Measurements from ENCODE around the gene TBC1D22A. TPM values are rescaled to one million over a fixed set of nuclear protein-coding genes. Genes with fewer than 3 reads are reported as not detected.

TBC1D22A gene
- total and polyA plus RNA-seq, 4 donors: 4.1 to 12.4 (median 8.4) TPM

- TF ChIP-seq SP1 (IDR thresholded peaks at IDR 0.05): no peak
- no peak for TF ChIP-seq FOXA1 (IDR thresholded peaks at IDR 0.05)
- TF ChIP-seq TAF1 (conservative IDR thresholded peaks at IDR 0.05): no peak
- no peak for TF ChIP-seq NR2F2 (IDR thresholded peaks at IDR 0.05)
- TF ChIP-seq HNF4A (conservative IDR thresholded peaks at IDR 0.05): no peak
- no peak for TF ChIP-seq GABPA (IDR thresholded peaks at IDR 0.05 in 1 of 2, conservative IDR thresholded peaks at IDR 0.05 in 1 of 2)
- TF ChIP-seq, protein P1, sequence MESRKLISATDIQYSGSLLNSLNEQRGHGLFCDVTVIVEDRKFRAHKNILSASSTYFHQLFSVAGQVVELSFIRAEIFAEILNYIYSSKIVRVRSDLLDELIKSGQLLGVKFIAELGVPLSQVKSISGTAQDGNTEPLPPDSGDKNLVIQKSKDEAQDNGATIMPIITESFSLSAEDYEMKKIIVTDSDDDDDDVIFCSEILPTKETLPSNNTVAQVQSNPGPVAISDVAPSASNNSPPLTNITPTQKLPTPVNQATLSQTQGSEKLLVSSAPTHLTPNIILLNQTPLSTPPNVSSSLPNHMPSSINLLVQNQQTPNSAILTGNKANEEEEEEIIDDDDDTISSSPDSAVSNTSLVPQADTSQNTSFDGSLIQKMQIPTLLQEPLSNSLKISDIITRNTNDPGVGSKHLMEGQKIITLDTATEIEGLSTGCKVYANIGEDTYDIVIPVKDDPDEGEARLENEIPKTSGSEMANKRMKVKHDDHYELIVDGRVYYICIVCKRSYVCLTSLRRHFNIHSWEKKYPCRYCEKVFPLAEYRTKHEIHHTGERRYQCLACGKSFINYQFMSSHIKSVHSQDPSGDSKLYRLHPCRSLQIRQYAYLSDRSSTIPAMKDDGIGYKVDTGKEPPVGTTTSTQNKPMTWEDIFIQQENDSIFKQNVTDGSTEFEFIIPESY (IDR thresholded peaks at IDR 0.05): no peak
- no peak for TF ChIP-seq CTCF (IDR thresholded peaks at IDR 0.05; ENCODE audit: low read depth, low read length, missing input control)
- TF ChIP-seq JUND (IDR thresholded peaks at IDR 0.05): no peak
- TF ChIP-seq FOXA2 (IDR thresholded peaks at IDR 0.05): no peak
- TF ChIP-seq RAD21 (IDR thresholded peaks at IDR 0.05): no peak
- TF ChIP-seq EGR1 (IDR thresholded peaks at IDR 0.05; ENCODE audit: low read depth in 2 of 2): no peak
- no peak for TF ChIP-seq ATF3 (IDR thresholded peaks at IDR 0.05)
- Histone ChIP-seq H3K4me3 (ENCODE audit: low read depth in 1 of 3, low read length in 3 of 3) (no peak overlapping the region), H3K27me3 (ENCODE audit: control insufficient read depth in 4 of 4, insufficient read depth in 4 of 4, low read length in 3 of 4) (no peaks in the 10 kb centered on the region), H3K4me1 (ENCODE audit: control insufficient read depth in 4 of 4, insufficient read depth in 4 of 4, low read length in 3 of 4) (no peaks in the 10 kb centered on the region), H3K36me3 (ENCODE audit: control insufficient read depth in 4 of 4, insufficient read depth in 3 of 4, low read depth in 1 of 4, low read length in 3 of 4) (peaks cover 0 to 16% (median 12%) of the 10 kb centered on the region in 4 donors), H3K9me3 (ENCODE audit: control insufficient read depth in 4 of 4, low read length in 3 of 4) (no peaks in the 10 kb centered on the region), H3K27ac (ENCODE audit: low read depth in 1 of 2, low read length in 2 of 2) (no peak overlapping the region), H3K9ac (ENCODE audit: low read depth in 1 of 2, low read length in 2 of 2) (no peak overlapping the region)
- DNase-seq (ENCODE audit: low spot score): no peak
- 95% methylated on average over 21 of the region's 21 CpGs for WGBS
Measured at GRCh38 chr22:46914916-46915894, 152.8 kb downstream of the TBC1D22A start.

GRCh38 chr22:46915950-46916730 is 153.7 kb downstream of the TBC1D22A start:
- no peaks in the 10 kb centered on the region for H3K4me1 ChIP-seq (ENCODE audit: control insufficient read depth in 4 of 4, insufficient read depth in 4 of 4, low read length in 3 of 4)
- no peaks in the 10 kb centered on the region for H3K9me3 ChIP-seq (ENCODE audit: control insufficient read depth in 4 of 4, low read length in 3 of 4)
- 83% methylated on average over 12 of the region's 12 CpGs for WGBS
- TF ChIP-seq ATF3 (IDR thresholded peaks at IDR 0.05): no peak
- no peak for TF ChIP-seq NR2F2 (IDR thresholded peaks at IDR 0.05)
- TF ChIP-seq HNF4G (IDR thresholded peaks at IDR 0.05): no peak
- TF ChIP-seq GABPA (IDR thresholded peaks at IDR 0.05 in 1 of 2, conservative IDR thresholded peaks at IDR 0.05 in 1 of 2): no peak
- TF ChIP-seq, protein P2, sequence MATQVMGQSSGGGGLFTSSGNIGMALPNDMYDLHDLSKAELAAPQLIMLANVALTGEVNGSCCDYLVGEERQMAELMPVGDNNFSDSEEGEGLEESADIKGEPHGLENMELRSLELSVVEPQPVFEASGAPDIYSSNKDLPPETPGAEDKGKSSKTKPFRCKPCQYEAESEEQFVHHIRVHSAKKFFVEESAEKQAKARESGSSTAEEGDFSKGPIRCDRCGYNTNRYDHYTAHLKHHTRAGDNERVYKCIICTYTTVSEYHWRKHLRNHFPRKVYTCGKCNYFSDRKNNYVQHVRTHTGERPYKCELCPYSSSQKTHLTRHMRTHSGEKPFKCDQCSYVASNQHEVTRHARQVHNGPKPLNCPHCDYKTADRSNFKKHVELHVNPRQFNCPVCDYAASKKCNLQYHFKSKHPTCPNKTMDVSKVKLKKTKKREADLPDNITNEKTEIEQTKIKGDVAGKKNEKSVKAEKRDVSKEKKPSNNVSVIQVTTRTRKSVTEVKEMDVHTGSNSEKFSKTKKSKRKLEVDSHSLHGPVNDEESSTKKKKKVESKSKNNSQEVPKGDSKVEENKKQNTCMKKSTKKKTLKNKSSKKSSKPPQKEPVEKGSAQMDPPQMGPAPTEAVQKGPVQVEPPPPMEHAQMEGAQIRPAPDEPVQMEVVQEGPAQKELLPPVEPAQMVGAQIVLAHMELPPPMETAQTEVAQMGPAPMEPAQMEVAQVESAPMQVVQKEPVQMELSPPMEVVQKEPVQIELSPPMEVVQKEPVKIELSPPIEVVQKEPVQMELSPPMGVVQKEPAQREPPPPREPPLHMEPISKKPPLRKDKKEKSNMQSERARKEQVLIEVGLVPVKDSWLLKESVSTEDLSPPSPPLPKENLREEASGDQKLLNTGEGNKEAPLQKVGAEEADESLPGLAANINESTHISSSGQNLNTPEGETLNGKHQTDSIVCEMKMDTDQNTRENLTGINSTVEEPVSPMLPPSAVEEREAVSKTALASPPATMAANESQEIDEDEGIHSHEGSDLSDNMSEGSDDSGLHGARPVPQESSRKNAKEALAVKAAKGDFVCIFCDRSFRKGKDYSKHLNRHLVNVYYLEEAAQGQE (IDR thresholded peaks at IDR 0.05): no peak
- TF ChIP-seq, protein P1 (IDR thresholded peaks at IDR 0.05): no peak
- TF ChIP-seq TAF1 (conservative IDR thresholded peaks at IDR 0.05): no peak
- TF ChIP-seq MAX (IDR thresholded peaks at IDR 0.05): no peak
- no peak for TF ChIP-seq FOXA1 (IDR thresholded peaks at IDR 0.05)
- no peak for TF ChIP-seq EGR1 (IDR thresholded peaks at IDR 0.05; ENCODE audit: low read depth in 2 of 2)
- no peak for TF ChIP-seq YY1 (IDR thresholded peaks at IDR 0.05)
- TF ChIP-seq RXRA (IDR thresholded peaks at IDR 0.05): no peak
- no peak for TF ChIP-seq FOXA2 (IDR thresholded peaks at IDR 0.05)
- no peak for TF ChIP-seq HNF4A (conservative IDR thresholded peaks at IDR 0.05)
- no peak for TF ChIP-seq SP1 (IDR thresholded peaks at IDR 0.05)
- H3K4me3 ChIP-seq (ENCODE audit: low read depth in 1 of 3, low read length in 3 of 3): no peak overlapping the region
- H3K36me3 ChIP-seq (ENCODE audit: control insufficient read depth in 4 of 4, insufficient read depth in 3 of 4, low read depth in 1 of 4, low read length in 3 of 4): peaks cover 1 to 18% (median 12%) of the 10 kb centered on the region in 4 donors
- no peaks in the 10 kb centered on the region for H3K27me3 ChIP-seq (ENCODE audit: control insufficient read depth in 4 of 4, insufficient read depth in 4 of 4, low read length in 3 of 4)
- H3K27ac ChIP-seq (ENCODE audit: low read depth in 1 of 2, low read length in 2 of 2): no peak overlapping the region
- H3K9ac ChIP-seq (ENCODE audit: low read depth in 1 of 2, low read length in 2 of 2): no peak overlapping the region
- no peak for DNase-seq (ENCODE audit: low spot score)
